HG02759 (cell line): ENCODE results near the gene PET100.
A peak's percentile ranks its signal among the peaks of the same experiment; 100 is the strongest.

Experiments used
- ATAC-seq: cut with Tn5 transposase; IDR thresholded peaks from one replicate; pipeline ENCODE4 v1.9.1; 2021; ENCODE audit warnings: mild to moderate bottlenecking, moderate library complexity; ENCODE audit not compliant: unreplicated experiment

PET100 gene

DNA sequence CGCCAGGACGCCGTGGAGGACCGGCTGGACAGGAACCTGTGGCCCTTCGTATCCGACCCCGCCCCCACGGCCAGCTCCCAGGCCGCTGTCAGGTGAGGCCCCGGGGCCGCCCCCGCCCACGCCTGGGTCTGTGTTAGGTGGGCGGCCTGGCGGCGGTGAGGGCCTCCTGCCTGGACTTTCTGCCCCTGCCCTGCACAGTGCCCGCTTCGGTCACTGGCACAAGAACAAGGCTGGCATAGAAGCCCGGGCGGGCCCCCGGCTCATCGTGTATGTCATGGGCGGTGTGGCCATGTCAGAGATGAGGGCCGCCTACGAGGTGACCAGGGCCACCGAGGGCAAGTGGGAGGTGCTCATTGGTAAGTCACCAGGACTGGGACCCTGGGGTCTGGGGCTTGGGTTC, 17.6 kb downstream of the PET100 start:
- no peak for ATAC-seq

DNA sequence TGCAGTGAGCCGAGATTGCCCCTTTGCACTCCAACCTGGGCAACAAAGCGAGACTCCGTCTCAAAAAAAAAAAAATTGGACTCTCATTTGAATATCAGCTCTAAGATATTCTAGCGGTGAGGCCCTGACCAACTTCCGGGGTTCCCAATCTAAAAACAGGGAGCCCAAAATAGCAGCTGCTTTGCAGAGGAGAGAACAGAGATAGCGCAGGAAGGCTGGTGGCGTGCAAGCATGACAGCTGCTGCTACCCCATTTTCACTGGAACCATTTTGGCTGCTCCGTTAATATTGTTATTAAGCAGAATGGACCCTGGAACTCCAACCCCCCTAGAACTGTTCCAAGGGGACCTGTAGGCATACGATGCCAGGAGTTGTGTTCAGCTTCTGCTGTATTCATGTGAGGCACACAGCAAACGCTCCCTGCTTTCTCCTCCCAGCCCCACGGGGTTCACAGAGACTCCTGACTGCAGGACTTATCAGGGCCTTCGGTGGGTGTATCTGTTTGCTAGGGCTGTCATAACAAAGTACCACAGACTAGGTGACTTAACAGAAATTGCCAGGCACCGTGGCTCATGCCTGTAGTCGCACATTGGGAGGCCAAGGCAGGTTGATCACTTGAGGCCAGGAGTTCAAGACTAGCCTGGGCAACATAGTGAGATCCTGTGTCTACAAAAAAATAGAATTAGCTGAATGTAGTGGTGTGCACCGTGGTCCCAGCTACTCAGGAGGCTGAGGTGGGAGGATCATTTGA, 18.8 kb downstream of the PET100 start:
- no peak for ATAC-seq

DNA sequence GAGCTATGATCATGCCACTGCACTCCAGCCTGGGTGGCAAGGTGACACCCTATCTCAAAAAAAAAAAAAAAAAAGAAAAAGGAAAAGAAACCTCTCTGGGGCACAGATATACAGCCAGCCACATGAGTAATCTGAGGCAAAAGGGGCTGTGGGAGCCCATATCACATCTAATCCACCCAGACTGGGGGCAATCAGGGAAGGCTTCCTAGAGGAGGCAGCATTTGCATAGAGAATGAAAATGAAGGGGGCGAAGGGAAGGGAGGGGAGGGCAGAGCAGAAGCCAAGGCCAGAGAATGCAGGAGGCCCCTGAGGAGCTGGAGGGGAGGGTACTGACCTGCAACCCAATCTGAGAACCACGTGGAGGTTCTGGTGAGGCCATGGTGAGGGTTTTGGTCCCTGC, 20.6 kb downstream of the PET100 start:
- no peak for ATAC-seq

DNA sequence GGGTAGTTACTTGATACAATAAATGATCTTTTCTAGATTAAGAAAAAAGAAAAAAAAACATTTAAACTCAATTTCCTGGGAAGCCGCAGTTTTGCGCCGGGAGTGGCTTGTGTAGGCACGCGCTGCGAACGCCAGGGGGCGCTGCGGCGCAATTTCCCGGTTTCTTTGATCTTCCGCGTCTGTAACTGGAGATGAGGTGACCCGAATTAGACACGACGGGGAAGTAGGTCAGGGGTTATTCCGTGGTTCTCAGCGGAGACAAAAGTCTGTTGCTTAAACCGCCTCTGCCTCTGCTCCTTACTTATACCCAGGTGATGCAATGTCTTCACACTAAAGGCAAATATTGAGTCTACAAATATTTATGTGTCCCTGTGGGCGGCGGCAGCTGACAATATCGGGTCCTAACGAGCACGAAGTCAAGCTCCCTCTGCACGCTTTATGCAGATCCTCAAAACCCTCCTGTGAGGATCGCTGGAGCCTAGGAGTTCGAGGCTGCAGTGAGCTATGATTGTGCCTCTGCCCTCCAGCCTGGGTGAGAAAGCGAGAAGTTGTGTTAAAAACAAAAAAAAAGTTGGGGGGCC, 22.6 kb downstream of the PET100 start:
- ATAC-seq = no peak

DNA sequence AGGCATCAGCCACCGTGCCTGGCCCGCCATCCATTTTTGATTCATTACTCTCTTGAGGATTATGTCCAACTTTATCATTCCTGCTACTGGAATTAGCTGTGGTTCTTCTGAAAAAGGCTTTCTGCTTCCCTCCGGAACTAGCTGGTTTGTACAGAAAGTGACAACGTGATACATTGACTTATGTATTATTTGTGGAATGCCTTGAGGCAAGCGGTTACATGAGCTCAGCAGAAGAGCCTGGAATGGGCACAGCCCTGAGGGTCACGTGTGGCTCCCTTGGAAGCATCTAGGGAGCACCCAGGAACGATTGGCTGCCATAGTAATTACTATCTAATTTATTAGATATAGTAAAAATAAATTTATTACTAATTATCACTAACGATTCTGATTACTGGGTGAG, 24.8 kb downstream of the PET100 start:
- ATAC-seq = no peak

DNA sequence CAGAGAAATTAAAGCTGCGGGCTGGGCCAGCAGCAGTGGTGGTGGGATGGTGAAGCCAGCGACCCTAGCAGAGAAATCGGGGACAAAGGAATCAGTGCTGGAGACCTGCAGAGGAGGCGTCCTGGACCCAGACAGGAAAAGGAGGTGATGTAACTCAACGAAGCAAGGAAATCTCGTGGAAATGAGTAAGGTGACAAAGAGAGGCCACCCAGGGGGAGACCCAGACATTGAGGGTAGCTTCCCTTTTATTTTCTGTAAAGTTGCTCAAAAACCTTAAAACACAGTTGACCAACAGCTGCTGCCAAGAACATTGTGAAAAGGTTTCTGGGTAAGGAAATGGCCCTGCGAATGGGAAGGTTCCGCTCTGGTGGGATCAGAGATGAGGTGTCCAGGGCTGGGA, 26.0 kb downstream of the PET100 start:
- no peak for ATAC-seq

DNA sequence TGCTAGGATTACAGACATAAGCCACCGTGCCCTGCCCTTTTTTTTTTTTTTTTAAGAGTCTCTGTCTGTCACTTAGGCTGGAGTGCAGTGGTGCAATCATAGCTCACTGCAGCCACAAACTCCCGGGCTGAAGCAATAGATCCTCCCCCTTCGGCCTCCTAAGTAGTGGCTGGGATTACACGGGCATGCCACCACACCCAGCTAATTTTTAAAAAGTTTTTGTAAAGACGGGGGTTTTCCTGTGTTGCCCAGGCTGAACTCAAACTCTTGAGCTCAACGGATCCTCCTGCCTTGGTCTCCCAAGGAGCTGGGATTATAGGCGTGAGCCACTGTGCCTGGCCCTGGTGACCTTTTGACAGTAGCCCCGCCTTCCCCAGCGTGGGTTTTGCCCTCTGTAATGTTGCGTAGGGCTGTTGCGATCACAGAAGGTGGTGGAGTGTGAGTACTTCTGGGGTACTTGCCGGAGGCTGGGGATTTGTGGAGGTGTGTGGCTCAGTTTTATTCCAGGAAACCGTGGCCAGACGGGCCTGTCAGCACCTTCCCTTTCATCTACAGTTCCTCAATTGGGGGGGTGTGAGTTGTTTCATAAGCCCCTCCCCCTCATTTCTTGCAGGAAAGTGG, 27.6 kb downstream of the PET100 start:
- ATAC-seq = no peak

DNA sequence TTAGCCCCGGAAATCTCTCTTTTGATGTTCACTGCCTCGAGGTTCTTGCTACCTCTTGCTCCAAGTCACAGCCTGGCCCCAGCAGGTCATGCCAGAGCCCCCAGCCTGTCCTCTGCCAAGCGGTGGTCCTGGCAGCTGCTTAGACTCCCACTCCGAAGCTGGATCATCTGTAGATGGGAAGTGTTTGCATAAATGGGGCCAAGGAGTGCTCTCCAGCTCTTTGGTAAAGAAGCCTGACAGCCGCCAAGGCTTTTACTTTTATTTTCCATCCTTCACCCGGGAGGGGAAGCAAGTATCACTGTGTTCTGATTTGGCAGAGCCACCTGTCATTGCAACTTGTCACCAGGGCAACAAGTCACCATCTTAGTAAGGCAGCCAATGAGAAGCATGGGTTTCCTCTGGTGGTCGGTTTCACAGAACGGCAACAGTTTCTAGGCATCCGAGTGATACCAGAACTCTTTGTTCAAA, 28.7 kb downstream of the PET100 start:
- ATAC-seq = peak; percentile 66

DNA sequence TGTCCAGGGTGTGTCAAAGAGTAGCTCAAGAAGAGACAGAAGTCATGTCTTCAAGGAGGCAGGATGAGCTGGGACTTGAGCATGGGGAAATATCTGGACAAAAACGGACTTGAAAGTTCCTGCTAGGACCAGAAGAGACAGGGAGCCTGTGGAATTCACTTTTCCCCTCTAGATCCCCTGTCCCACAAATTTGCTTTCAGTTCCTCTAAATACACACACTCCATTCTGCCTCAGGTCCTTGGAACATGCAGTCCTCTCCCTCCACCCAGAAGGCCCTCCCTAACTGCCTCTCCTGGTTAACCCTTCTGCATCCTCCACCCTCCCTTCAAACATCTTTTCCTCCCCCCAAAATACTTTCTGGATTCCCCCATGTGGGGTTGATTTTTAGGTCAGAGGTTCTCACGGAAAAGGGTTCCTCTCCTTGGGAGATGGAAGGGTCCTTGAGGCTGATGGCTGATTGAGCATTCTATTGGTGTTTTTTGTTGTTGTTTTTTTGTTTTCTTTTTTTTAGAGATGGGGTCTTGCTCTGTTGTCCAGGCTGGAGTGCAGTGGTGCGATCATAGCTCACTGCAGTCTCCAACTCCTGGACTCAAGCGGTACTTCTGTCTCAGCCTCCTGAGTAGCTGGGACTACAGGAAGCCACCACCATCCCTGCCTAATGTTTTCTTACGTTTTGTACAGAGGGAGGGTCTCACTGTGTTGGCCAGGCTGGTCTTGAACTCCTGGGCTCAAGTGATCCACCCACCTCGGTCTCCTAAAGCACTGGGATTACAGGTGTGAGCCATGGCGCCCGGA, 32.3 kb downstream of the PET100 start:
- ATAC-seq = no peak

DNA sequence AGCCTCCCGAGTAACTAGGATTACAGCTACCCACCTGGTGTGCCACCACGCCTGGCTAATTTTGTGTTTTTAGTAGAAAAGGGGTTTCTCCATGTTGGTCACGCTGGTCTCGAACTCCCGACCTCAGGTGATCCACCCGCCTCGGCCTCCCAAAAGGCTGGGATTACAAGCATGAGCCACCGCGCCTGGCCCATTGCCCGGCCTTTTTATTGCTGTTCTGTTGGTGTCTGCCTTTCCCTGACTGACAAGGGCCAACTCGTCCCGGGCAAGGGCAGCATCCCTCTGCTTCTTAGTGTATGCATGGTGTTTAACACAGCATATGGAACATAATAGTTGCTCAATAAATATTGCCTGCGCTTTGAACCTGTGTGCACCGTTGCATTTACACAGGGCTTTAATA, 33.1 kb downstream of the PET100 start:
- ATAC-seq = no peak

DNA sequence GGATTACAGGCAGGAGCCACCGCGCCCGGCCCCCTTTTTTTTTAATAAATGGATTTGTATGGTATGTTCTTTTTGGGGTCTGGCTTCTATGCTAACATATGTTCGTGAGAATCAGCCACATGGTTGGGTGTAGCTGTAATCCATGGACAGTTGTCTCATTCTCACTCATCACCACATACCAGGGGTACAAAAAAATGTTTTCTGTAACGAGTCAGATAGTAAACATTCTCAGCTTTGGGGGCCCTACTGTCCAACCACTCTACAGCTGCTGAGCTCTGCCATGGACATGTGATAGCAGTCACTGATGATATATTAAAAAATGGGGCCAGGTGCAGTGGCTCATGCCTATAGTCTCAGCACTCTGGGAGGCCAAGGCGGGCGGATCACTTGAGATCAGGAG, 34.1 kb downstream of the PET100 start:
- ATAC-seq = no peak

DNA sequence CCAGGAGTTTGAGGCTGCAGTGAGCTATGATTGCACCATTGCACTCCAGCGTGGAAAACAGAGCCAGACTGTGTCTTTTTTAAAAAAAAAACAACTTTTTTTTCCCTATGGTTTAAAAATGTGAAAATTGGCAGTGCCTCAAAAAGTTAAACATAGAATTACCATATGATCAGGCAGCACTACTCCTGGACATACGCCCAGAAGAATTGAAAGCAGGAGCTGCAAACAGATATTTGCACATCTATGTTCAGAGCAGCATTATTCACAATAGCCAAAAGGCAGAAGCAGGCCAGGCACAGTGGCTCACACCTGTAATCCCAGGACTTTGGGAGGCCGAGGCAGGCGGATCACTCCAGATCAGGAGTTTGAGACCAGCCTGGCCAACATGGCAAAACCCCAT, 35.5 kb downstream of the PET100 start:
- ATAC-seq = no peak

DNA sequence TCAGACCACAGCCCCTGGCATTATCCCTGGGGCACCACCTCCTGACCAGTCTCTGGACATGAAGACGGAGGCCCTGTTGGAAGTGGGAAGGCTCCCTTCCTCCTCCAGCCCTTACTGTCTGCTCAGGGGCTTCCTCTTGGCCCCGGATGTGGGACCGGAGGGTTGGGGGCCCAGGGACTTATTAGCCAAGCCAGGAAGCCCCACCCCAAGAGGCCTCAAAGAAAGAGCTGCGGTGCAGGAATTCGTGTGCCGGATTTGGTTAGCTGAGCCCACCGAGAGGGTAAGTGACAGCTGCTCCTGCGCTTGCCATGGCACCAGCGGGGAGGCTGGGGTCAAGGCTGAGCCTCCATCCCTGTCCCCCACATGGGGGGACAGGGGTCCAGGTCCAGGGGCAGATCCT, 39.2 kb downstream of the PET100 start, which contains the start of gene RETN:
TSS of gene RETN (plus strand) at position 208 of the 400 bp plus-strand sequence. CDS start 278 bp downstream, outside the sequence.
- no peak for ATAC-seq

DNA sequence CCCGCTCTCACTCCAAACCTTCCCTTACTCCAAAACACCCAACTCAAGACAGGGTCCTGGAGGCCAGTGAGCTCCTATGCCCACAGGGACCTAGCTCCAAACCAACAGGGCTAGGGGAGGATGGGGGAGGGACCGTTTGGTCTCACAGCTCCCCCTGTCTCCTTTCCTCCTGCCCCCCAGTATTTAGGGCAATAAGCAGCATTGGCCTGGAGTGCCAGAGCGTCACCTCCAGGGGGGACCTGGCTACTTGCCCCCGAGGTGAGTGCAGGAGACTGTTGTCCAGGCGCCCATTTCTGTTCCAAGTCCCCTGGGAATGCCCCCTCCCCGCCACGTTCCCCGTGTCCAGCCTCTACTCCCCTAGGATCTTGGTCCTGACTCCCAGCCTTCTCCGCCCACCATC, 40.0 kb downstream of the PET100 start:
- no peak for ATAC-seq

DNA sequence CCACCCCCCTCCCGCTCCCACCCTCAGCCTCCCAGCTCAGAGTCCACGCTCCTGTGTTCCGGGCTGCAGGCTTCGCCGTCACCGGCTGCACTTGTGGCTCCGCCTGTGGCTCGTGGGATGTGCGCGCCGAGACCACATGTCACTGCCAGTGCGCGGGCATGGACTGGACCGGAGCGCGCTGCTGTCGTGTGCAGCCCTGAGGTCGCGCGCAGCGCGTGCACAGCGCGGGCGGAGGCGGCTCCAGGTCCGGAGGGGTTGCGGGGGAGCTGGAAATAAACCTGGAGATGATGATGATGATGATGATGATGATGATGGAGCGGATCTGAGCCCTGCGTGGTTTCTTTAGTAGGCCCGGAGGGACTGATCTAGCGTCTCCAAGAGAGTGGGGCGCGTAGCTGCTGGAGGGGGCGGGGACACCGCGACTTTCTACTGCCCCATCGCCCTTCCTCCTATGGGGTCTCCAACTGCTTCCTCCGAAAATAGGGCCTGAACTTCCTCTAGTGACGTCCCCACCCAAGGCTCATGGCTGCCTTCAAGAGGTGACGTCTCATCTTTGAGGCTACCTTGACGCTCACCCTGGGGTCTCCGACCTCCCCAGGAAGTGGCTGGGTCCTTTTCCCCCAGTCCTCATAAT, 40.7 kb downstream of the PET100 start:
- ATAC-seq = no peak

DNA sequence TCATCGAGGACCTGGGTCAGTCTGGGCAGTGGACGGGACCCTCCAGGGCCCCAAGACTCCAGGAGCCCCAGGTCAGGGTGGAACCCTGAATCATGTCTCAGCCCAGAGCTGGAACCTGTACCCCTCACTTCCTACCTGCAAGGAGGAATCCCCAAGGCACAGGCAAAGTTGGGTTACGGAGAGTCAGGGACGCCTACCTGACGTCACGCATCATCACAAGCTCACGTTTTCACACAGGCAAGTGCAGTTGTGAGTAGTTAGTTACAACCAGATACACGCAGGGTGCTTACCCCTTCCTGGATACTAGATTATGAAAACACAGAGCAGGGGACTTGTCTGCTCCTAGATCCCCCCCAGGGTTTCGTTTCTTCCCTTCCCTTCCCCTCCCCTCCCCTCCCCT, 41.2 kb downstream of the PET100 start:
- ATAC-seq = no peak

DNA sequence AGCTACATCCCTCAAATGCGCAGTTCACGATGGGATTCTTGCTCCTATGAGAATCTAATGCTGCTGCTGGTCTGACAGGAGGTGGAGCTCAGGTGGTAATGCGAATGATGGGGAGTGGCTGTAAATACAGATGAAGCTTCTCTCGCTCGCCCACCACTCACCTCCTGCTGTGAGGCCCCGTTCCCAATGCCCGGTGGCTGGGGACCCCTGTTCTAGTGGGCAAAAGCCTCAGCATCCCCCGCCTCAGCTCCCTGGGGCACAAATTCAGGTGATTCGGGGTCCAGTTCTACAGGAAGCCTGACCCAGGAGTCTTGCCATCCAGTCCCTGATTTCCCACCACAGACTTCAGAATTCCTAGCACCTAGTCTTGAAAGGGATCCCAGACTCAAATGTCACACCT, 42.9 kb downstream of the PET100 start:
- no peak for ATAC-seq

DNA sequence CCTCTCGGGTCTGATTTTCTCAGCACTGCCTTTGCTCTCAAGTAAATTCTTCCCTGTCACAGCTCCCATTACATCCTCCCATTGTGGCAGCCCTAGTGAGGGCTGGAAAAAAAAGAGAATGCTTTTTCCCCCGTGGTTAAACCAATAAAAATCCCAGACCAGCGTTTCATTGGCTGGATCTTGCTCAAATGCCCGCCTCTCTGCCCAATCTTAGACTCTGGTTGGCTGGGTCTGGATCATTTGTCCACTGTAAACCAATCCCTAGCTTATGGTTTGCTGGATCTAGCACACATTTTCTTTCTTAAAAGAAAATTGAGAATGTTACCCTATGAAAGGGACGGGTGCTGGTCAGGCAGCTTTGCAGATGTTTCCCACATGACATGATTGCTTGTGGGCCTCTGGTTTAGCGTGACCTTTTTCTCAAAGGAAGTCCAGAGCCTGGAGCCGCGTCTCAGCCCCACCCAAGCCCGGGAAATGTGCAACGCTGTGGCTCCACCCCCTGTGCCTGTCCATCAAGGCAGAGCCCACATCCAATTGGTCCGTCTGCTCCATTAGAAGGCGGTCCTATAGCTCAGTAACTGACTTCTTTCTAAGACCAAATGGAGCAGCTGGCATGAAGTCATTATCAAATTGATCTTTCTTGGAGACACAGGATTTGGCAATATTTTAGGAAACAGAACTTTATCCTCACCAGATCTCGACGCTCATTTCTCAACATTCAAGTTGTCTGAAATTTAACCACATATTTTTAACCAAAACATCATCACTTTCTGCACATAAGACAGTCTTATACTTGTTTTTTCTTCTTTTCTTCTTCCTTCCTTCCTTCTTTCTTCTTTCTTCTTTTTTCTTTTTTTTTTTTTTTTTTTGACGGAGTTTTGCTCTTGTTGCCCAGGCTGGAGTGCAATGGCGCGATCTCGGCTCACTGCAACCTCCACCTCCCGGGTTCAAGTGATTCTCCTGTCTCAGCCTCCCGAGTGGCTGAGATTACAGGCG, 44.7 kb downstream of the PET100 start:
- ATAC-seq = no peak

DNA sequence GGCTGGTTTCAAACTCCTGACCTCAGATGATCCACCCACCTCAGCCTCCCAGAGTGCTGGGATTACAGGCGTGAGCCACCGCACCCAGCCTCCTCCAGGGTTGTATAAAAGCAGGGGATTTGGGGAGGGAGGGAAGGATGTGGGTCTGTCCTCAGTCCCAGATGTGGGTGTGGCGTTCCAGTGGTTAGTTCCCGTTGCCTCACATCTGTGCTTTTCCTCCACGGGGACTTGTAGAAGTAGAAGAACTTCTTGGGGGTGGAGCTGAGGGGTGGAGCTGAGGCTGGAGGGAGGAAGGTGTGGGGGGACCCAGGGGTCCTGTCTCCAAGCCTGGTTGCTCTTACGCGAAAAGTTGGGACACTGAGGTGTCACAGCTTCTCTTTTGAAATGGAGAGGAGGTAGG, 46.8 kb downstream of the PET100 start:
- no peak for ATAC-seq

DNA sequence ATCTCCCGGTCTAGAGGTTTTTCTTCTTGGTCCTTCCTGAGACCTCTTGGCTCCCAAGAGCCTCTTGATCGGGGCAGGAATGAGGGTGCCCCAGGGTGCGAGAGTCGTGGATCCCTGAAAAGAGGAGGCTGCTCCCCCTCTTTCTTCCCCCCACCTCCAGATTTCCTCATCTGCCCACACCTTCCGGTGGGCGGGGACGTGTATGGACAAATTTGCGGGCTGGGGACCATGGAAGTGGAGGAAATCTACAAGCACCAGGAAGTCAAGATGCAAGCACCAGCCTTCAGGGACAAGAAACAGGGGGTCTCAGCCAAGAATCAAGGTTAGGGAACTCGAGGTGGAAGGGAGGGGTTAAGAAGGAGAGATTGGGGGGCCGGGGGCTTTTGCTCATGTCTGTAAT, 47.3 kb downstream of the PET100 start, which contains the start of gene MCEMP1:
TSS of gene MCEMP1 (plus strand) at position 237 of the 400 bp plus-strand sequence. CDS start at position 268, 31 bp downstream.
- no peak for ATAC-seq
